Neural crest cell (in vitro differentiated cells): ENCODE measurements around the gene ITSN1. TPM values are rescaled to one million over a fixed set of nuclear protein-coding genes. Genes with fewer than 3 reads are reported as not detected.

ENCODE experiments used
- DNase-seq: peaks from one replicate; pipeline ENCODE4 v3.0.0; 2021; ENCODE audit warnings: low read depth, mixed read lengths, low spot score
- H3K27ac Mint-ChIP-seq: one replicate; pipeline ENCODE4 v1.8.0; 2021; ENCODE audit warnings: mild to moderate bottlenecking, mixed read lengths; ENCODE audit not compliant: unreplicated experiment
- H3K27me3 Mint-ChIP-seq: 2 replicates; pipeline ENCODE4 v1.8.0; 2021; ENCODE audit warnings: low read depth, mild to moderate bottlenecking, mixed read lengths
- H3K36me3 Mint-ChIP-seq: 2 replicates; pipeline ENCODE4 v1.8.0; 2021; ENCODE audit warnings: low read depth, mild to moderate bottlenecking, mixed read lengths
- H3K4me1 Mint-ChIP-seq: 2 replicates; pipeline ENCODE4 v1.8.0; 2021; ENCODE audit warnings: mixed read lengths
- H3K4me3 Mint-ChIP-seq: one replicate; pipeline ENCODE4 v1.8.0; 2021; ENCODE audit warnings: mild to moderate bottlenecking, mixed read lengths
- H3K9me3 Mint-ChIP-seq: 2 replicates; pipeline ENCODE4 v1.8.0; 2021; ENCODE audit warnings: mixed read lengths
- total RNA-seq: library from RNA; stranded (reverse); gene quantifications from 2 replicates; pipeline ENCODE4 v1.2.1, GENCODE V29; 2021
- TF ChIP-seq, protein P1 (sequence below): fragments of 200-600 bp; sonication (generic); conservative IDR thresholded peaks from 2 replicates; pipeline ENCODE4 v1.5.0; 2021; ENCODE audit warnings: antibody characterized with exemption, mild to moderate bottlenecking

The ITSN1 gene
- total RNA-seq, 1 donor from 2014 or later, result 62.7 TPM

DNA sequence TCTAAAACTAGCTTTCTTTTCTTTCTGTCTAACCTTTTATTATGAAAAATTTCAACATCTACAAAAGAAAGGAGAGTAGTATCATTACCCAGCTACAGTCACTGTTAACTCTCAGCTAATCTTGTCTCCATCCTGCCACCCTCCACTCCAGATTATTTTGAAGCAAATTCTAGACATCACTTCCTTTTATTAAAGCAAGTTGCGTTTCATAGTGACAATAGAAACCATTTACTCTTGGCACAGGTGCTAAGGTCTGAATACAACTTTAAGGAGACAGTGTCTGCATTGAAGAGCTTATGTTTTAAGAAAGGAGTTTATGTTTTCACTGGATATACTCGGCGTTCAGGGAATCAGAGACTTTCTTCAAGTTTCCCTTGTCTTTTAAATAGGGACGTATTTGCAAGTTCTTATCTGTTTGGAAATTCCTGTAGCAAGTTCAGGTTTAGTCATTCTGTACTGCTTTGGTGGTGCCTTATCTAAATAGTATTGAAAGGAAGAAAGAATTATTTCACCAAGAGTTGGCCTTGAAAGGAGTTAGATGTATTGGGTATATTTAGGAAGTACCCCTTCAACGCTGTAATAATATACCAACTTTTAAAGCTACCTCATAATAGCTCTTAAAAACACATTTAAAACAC, 42.7 kb downstream of the ITSN1 start:
- H3K36me3 Mint-ChIP-seq, result no peaks in the 10 kb centered on the region
- DNase-seq, result no peak

DNA sequence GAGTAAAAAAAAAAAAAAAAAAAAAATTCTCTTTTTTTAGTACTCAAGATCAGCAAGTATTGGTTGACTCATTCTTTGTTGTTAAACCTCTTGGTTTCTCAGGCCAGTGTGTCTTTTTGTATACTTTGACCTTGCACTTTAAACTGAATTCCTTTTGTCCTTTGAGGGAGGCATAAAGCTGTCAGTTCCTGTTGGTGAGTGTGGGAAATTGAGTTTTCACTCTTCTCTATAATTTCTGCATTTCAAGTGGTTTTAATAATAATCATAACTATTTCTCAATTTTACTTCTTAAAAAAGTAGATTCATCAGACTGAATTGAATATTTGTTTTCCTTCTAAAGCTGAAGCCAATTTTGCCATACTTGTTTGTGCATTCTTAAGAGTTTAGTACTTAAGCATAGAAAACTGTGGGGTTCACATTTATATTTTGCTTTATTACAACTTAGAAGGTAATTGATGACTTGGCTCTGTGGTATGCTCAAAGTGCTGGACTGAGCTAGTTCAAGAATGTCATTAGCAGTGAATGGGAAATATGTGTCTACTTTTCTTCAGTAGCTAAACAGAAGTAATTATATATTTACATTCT, 43.4 kb downstream of the ITSN1 start:
- TF ChIP-seq, protein P1, sequence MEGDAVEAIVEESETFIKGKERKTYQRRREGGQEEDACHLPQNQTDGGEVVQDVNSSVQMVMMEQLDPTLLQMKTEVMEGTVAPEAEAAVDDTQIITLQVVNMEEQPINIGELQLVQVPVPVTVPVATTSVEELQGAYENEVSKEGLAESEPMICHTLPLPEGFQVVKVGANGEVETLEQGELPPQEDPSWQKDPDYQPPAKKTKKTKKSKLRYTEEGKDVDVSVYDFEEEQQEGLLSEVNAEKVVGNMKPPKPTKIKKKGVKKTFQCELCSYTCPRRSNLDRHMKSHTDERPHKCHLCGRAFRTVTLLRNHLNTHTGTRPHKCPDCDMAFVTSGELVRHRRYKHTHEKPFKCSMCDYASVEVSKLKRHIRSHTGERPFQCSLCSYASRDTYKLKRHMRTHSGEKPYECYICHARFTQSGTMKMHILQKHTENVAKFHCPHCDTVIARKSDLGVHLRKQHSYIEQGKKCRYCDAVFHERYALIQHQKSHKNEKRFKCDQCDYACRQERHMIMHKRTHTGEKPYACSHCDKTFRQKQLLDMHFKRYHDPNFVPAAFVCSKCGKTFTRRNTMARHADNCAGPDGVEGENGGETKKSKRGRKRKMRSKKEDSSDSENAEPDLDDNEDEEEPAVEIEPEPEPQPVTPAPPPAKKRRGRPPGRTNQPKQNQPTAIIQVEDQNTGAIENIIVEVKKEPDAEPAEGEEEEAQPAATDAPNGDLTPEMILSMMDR, result no peak
- Mint-ChIP-seq H3K27ac (peak overlapping the region; percentile 31), H3K4me3 (peak overlapping the region; percentile 42), H3K36me3 (no peaks in the 10 kb centered on the region), H3K9me3 (no peaks in the 10 kb centered on the region), H3K27me3 (no peaks in the 10 kb centered on the region), H3K4me1 (peaks cover 59% of the 10 kb centered on the region)
- DNase-seq, result no peak

More for the DNA sequence above, 42.7 kb downstream of the ITSN1 start:
- peaks cover 59% of the 10 kb centered on the region for H3K4me1 Mint-ChIP-seq
- no peaks in the 10 kb centered on the region for H3K27me3 Mint-ChIP-seq
- TF ChIP-seq, protein P1, result no peak
- H3K4me3 Mint-ChIP-seq, result peak overlapping the region; percentile 15
- H3K27ac Mint-ChIP-seq, result peak overlapping the region; percentile 9
- no peaks in the 10 kb centered on the region for H3K9me3 Mint-ChIP-seq

DNA sequence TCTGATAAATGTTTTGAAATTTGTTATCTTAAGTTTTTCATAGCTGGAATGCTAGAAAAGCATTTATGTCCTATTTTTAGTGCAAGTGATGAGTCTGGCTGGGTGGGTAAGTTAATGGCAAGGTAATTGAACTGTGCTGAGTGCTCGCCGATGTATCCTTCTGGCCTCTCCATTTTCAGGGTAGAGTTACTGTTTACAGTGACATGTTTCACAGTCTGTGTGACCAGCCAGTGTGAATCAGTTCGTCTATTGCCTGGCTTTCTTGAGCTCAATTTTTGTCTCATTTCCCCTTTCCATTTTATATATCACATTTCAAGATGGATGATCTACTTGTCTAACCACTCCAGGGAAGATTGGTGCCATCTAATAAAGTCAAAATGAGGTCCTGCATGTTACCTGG, 44.1 kb downstream of the ITSN1 start:
- Mint-ChIP-seq H3K27me3 (no peaks in the 10 kb centered on the region), H3K9me3 (no peaks in the 10 kb centered on the region), H3K36me3 (no peaks in the 10 kb centered on the region), H3K27ac (no peak overlapping the region), H3K4me3 (no peak overlapping the region), H3K4me1 (peaks cover 60% of the 10 kb centered on the region)
- DNase-seq, result no peak
- TF ChIP-seq, protein P1, result no peak

DNA sequence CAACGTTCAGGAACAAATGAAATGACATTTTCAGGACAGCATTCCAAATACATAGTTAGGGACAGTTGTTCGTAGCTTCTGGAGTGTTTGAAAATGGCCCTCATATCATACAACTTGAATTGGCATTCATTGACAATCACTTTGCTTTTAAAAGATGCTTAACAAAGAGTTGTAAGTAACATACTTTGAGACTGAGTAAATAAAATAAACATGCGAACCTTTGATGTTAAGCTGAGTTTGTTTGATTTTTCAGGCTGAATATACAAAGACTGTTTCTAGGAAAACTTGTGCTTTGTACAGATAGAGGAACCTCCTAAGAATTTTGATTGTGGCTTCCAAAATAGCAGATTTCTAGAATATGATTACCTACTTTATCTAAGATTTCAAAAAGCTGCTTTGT, 45.3 kb downstream of the ITSN1 start:
- Mint-ChIP-seq H3K9me3 (no peaks in the 10 kb centered on the region), H3K27ac (no peak overlapping the region), H3K4me1 (peaks cover 65% of the 10 kb centered on the region), H3K4me3 (no peak overlapping the region), H3K27me3 (no peaks in the 10 kb centered on the region), H3K36me3 (no peaks in the 10 kb centered on the region)
- DNase-seq, result no peak
- TF ChIP-seq, protein P1, result no peak

DNA sequence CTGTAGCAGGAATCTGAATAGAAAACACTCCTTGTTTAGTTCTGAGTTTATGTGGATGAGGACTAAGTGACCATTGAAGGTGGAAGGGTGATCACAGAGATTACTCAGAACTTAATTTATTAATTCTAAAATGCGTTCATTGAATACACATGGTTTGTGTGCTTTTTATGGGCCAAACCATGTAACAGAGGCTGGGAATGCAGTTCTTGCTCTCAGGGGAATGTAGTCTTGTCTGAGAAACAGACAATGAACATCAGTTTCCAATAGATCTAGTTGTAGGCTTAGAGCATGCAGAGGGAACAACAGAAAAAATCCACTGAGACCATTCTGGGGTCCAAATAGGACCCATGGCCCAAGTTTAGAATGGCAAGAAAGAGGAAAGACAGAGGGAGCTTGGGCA, 46.1 kb downstream of the ITSN1 start:
- TF ChIP-seq, protein P1, result no peak
- H3K4me3 Mint-ChIP-seq, result peak overlapping the region; percentile 5
- H3K36me3 Mint-ChIP-seq, result no peaks in the 10 kb centered on the region
- no peaks in the 10 kb centered on the region for H3K9me3 Mint-ChIP-seq
- H3K27ac Mint-ChIP-seq, result no peak overlapping the region
- peaks cover 62% of the 10 kb centered on the region for H3K4me1 Mint-ChIP-seq
- no peak for DNase-seq
- no peaks in the 10 kb centered on the region for H3K27me3 Mint-ChIP-seq
